NCI-H2029 (cell line): ENCODE results near the gene SPINK5.

Experiments
- DNase-seq: peaks from one replicate; lab custom pipeline; 2025; lab: John Stamatoyannopoulos, UW

The SPINK5 gene

DNA sequence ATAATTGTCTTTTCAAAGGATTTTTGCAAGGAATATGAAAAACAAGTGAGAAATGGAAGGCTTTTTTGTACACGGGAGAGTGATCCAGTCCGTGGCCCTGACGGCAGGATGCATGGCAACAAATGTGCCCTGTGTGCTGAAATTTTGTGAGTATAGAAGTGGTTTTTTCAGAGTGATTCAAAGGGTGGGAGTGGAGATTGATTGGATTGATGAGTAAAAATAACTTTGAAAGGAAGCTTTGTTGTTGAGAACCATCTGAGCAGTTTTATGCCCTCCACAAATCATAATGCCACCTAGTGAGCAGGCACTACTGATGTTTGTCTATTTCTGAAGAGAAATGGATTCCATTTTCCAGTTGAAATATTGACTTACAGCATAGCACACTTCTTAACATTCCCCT, 30.6 kb downstream of the SPINK5 start:
- no peak for DNase-seq

DNA sequence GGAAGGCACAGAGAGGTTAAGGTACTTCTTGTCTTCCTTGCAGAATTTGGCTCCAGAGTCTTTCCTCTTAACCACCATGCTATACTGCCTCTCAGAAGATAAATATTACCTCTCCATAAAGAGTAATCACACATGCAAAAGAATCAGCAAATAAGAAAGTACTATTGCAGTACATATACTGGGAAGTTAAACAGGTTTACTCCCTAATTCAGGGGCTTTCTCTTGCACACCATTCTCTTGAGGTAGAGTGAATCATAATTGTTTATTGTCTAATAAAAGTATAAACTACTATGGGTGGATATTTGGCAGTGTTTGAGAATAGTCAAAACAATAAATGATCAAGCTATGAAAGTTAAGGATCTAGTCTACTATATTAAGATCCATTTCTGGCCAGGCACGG, 40.4 kb downstream of the SPINK5 start:
- DNase-seq, result no peak

GRCh38 chr5:148107608-148108007, 43.8 kb downstream of the SPINK5 start:
- peak; percentile 6 for DNase-seq

- no peak for DNase-seq
Observed at GRCh38 chr5:148113243-148113642, 49.5 kb downstream of the SPINK5 start.

DNA sequence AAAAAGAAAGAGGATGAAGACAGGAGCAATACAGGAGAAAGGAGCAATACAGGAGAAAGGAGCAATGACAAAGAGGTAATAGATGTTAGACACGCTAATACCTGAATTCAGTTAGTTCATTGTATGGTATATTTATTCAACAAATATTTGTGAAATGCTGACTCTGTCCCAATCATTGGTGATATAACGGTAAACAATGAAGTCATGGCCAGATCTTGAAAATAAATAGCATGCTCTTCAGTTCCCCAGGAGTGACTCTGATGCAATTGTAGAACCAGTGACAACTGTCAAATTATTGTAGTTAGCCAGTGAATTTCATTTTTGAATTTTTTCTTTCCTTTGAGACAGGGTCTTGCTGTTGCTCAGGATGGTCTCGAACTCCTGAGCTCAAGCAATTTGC, 56.5 kb downstream of the SPINK5 start:
- DNase-seq, result no peak

- DNase-seq, result no peak
Observed at GRCh38 chr5:148125641-148126040, 61.9 kb downstream of the SPINK5 start.

DNA sequence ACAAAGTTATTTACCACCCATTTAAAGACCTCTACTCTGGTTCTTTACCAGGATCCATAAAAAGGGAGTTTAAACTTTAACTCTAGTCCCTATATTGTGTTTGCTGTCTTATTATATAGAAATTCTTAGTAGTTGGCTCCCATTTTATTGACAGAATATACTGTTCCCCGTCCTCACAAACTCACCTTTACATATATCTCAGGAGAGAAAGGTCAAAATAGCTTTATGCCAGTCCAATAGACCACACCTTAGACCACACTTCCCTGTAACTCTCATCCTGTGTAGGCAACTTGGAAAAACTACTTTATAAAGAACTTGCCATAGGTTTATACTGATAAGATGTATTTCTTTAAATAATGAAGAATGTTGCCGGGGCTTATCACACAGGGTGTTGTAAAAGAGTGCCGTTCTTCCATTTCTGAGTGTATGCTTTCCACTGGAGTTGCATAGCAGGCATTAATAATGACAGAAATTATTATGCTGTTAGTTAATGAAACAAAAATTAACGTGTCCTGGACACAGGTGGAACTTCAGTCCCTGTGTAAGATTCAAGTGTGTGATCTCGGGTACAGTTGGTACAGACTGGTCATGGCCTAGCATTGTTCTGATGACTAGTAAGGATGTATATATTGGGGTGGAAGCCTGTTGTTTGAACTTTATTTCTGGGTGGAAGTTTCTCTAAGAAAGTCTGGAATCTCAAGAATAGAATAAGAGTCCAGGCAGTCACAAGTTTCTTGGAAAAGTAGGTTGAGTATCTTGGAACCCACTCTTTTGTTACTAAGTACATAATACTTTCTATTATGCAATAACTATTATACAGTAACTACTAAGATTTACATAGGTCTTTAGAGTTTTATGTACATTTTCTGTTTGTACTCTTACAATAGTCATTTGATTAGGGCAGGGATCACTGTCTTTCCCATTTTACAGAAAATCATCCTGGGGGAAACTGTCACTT, 71.6 kb downstream of the SPINK5 start:
- no peak for DNase-seq

- no peak for DNase-seq
Observed at GRCh38 chr5:148140846-148141245, 77.1 kb downstream of the SPINK5 start.

DNA sequence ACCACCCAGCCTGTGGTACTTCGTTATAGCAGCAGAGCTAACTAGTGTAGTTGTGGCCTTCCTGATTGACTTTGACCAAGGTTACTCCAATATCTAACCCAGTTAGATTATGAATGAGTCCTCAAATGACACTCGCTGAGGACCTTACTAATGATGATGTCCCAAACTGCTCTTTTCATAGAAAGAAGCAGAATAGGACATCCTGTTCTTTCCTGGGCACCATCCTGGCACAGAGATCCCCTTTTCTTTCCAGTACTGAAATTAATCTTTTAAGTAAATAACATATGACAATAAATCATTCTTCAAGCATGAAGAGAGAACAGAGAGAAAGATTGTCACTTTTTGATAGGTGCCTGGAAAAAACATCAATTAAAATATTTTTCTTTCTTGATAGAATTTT, 77.9 kb downstream of the SPINK5 start:
- no peak for DNase-seq

GRCh38 chr5:148145916-148146315, 82.1 kb downstream of the SPINK5 start:
- DNase-seq, result peak; percentile 72

DNA sequence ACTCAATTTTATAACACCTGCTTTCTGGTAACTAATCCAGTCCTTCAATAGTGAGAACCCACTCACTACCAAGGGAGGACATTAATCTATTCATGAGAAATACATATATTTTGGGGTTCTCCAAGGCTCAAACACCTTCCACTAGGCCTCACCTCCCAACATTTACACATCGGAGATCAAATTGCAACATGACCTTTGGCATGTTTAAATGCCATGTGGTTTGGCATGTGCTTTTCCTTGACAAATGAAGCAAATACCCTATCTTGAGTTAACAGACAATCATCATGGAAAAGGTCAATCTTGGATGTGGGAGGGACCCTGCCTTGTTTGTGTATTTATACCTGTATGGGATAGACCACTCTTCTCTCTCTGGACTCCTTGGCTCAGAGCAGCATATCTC, 82.7 kb downstream of the SPINK5 start:
- no peak for DNase-seq

DNA sequence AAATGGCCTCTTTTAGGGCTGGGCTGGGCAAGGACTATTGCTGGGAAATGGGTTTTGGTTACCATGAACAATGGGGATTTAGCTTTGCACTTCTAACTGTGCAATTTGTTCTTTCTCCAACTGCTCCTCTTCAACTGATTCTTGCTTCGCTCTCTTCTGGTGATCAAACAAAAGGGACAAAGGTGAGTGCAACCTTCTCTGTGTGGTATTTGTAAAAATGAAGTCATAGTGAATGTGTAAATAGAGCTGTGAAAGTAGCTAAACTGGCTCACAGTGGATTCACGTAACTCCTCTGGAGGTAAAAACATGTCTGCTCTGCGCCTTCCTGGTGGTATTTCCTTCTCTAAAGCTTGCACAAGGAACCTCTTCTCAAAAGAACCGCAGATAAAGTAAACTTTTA, 83.6 kb downstream of the SPINK5 start:
- DNase-seq, result peak; percentile 75

GRCh38 chr5:148151872-148152271, 88.1 kb downstream of the SPINK5 start:
- DNase-seq, result no peak

DNA sequence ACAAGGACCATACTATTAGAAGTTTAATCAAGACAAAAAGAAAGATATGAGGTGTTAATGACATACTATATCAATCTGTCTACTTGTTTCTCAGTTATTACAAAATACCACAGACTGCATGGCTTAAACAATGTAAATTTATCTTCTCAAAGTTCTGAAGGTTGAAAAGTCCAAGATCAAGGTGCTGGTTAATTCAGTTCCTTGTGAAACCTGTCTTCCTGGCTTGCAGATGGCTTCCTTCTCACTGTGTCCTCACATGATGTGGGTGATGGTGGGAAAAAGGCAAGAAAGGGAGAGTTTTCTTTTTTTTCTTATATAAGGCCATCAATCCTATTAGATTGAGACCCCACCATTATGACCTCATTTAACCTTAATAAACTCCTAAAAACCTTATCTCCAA, 89.0 kb downstream of the SPINK5 start:
- no peak for DNase-seq

GRCh38 chr5:148156609-148157008, 92.8 kb downstream of the SPINK5 start:
- DNase-seq, result no peak

- DNase-seq, result no peak
Observed at GRCh38 chr5:148162038-148162437, 98.3 kb downstream of the SPINK5 start.

DNA sequence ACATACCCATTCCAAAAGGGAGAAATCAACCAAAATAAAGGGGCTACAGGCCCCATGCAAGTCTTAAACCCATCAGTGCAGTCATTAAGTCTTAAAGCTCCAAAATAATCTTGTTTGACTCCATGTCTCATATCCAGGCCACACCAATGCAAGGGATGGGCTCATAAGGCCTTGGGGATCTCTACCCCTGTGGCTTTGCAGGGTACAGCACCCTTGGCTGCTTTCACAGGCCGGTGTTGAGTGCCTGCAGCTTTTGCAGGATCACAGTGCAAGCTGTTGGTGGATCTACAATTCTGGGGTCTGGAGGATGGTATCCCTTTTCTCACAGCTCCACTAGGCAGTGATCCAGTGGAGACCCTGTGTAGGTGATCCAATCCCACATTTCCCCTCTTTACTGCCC, 99.6 kb downstream of the SPINK5 start:
- no peak for DNase-seq

- no peak for DNase-seq
Observed at GRCh38 chr5:148166550-148167283, 102.9 kb downstream of the SPINK5 start.

- no peak for DNase-seq
Observed at GRCh38 chr5:148168246-148168645, 104.5 kb downstream of the SPINK5 start, which contains the start of gene SPINK14. Gene SPINK14 (plus strand): TSS chr5:148168546. CDS start chr5:148169733, 1,187 bp downstream.

- no peak for DNase-seq
Observed at GRCh38 chr5:148172377-148172776, 108.6 kb downstream of the SPINK5 start.

DNA sequence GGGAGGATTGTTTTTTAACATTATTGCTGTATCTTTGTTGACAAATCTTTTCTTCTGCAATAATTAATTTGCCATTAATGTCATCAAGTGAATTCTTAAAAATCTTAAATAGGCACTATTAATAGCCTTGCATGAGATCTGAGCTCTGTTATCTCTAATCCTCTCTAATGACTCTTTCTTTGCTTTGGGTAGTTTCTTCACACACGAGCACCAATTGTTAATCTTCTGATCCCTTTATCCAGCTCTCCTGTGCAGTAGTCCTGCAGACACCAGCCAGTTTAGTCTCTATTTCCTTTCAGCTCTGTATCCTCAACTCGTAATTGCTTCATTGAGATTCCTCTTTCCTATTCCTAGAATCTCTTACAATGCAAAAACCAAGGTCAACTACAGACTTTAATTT, 112.7 kb downstream of the SPINK5 start:
- no peak for DNase-seq

DNA sequence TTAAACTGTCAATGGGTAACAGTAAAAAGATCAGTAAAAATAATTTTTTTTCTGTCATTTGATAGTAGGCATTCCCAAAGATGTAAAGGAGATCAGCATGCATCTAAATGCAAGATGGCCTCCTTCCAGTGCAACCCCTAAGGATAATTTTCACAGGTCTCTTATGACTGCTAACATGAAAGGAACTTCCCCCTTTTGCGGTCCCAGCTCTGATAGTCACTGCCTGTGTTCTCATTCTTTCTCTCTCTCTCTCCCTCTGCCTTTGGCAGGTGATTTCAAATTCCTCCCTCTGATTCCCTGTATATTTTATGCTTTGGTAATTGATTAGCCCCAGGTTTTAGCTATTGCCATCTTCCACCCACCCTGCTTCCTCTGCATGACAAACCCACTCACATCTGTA, 113.4 kb downstream of the SPINK5 start:
- no peak for DNase-seq

GRCh38 chr5:148179234-148179824, 115.5 kb downstream of the SPINK5 start:
- DNase-seq, result peak; percentile 37
